SK-N-MC (cell line): ENCODE data around the gene HSPA14.
"Not testable (repeated sequence)": the region's sequence is repeated elsewhere in the genome, so short reads cannot be mapped to it uniquely, and the experiment has no call there.

Source experiments
- EZH2 ChIP-seq: fragments of 200-600 bp; sonication (generic); IDR thresholded peaks from one replicate; pipeline ENCODE4 v1.6.1; 2017; ENCODE audit warnings: antibody characterized with exemption
- POLR2AphosphoS5 ChIP-seq: IDR thresholded peaks from 2 replicates; pipeline ENCODE4 v1.6.1; 2012; ENCODE audit warnings: mild to moderate bottlenecking, low read depth, low read length, borderline replicate concordance

DNA sequence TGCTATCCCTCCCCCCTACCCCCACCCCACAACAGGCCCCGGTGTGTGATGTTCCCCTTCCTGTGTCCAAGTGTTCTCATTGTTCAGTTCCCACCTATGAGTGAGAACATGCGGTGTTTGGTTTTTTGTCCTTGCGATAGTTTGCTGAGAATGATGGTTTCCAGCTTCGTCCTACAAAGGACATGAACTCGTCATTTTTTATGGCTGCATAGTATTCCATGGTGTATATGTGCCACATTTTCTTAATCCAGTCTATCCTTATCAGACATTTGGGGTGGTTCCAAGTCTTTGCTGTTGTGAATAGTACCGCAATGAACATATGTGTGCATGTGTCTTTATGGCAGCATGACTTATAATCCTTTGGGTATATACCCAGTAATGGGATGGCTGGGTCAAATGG lies 26.4 kb downstream of the HSPA14 start:
- not testable (repeated sequence) for TF ChIP-seq POLR2AphosphoS5, EZH2
